AG10803 (cell line): ENCODE measurements around the gene TXNDC11.
A peak's percentile ranks its signal among the peaks of the same experiment; 100 is the strongest.

Experiments used
- DNase-seq: peaks from one replicate; pipeline ENCODE4 v3.0.0; 2010; ENCODE audit warnings: low read depth
- H3K4me3 ChIP-seq: 2 replicates; pipeline ENCODE4 v1.5.1; 2011; ENCODE audit warnings: mild to moderate bottlenecking, low read length, control low read depth
- TF ChIP-seq, protein P1 (sequence below): conservative IDR thresholded peaks from 2 replicates; pipeline ENCODE4 v1.5.1; 2011; ENCODE audit warnings: mild to moderate bottlenecking, low read length, control low read depth, inconsistent platforms

The TXNDC11 gene

DNA sequence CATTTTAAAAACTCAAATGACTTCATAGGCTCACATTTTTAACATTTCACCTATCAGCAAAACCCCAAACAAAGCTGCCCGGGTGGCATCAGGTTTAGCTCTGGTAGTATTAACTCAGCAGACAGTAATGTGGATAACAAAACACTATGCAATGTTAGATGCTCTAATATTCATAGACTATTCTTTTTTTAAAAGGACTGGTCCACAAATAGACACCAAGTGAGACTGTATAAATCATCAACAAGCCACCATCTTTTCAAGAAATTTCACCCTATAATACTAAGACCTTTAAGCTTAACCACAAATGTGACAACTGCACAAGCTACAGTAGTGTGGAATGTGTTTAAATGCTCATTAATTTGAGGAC, 54.2 kb downstream of the TXNDC11 start:
- DNase-seq, result no peak
- no peak overlapping the region for H3K4me3 ChIP-seq
- TF ChIP-seq, protein P1, sequence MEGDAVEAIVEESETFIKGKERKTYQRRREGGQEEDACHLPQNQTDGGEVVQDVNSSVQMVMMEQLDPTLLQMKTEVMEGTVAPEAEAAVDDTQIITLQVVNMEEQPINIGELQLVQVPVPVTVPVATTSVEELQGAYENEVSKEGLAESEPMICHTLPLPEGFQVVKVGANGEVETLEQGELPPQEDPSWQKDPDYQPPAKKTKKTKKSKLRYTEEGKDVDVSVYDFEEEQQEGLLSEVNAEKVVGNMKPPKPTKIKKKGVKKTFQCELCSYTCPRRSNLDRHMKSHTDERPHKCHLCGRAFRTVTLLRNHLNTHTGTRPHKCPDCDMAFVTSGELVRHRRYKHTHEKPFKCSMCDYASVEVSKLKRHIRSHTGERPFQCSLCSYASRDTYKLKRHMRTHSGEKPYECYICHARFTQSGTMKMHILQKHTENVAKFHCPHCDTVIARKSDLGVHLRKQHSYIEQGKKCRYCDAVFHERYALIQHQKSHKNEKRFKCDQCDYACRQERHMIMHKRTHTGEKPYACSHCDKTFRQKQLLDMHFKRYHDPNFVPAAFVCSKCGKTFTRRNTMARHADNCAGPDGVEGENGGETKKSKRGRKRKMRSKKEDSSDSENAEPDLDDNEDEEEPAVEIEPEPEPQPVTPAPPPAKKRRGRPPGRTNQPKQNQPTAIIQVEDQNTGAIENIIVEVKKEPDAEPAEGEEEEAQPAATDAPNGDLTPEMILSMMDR, result no peak

DNA sequence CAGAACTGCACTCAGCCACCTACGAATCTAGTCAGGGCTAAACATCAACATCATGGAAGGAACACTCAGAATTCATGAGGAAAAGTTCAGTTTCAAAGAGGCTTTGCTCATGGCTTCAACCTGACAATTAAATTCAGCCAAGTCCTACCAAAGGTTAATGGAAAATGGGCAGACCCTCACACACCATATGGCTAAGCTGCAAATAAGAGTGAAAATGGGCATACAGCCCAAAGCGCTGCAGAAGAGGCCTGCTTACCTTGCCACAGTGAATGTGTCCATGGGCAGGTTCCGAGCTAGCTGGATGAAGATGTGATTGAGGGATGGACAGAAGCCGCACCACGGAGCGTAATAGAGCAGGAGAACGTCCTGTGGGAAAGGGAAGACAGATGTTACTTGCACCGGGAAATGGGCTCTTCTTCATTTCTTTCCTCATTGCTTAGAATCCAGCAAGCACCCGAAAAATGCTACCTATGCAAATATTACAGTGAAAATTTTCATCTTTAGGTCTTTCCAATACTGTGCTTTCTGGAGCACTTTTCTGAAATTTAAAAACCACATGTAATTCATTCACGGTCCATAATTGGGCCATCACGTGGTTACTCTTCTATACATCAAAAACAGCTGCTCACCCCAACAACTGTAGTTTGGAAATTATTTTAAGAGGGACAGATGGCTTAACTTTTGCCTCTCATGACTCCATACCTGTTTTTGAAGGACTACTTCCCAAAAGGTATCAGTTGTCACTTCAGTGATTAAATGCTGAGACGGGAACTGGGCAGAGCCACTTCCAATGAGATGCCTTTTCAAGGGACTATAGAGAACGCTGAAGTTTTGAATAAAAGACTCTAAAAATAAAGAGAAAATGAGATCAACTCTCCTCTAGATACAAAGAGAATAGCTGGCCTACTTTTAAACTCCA, 54.8 kb downstream of the TXNDC11 start:
- no peak for DNase-seq
- TF ChIP-seq, protein P1, result no peak
- no peak overlapping the region for H3K4me3 ChIP-seq

DNA sequence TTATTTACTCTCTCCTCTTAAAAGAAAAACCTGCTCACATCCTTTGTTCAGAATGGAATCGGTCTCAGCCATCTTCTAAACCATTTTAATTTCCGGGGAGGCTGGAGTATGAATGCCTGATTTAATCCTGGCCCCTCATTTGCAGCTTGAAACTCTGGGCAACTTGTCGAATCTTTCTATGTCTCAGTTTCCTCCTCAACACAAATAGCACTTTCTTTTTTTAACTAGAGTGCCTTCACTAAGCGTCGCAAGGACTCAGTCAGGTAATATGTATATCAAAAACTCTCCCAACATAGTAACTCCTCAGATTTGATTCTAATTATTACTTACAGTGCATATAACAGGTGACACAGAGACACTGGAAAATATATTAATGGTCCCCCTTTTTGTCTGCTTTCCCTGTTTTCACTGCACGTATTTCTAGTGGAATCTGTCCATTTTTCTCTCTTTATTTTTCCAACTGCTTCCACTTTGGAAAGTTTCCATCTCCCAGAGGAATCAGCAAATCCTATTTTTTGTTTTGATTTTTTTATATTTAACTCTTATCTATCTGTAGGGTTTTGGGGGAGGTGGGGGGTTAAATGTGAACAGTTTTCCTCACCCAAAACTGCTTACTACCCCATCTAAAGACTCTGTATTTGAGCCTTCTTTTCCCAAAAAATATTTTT, 55.8 kb downstream of the TXNDC11 start:
- H3K4me3 ChIP-seq, result no peak overlapping the region
- DNase-seq, result no peak
- TF ChIP-seq, protein P1, result no peak

DNA sequence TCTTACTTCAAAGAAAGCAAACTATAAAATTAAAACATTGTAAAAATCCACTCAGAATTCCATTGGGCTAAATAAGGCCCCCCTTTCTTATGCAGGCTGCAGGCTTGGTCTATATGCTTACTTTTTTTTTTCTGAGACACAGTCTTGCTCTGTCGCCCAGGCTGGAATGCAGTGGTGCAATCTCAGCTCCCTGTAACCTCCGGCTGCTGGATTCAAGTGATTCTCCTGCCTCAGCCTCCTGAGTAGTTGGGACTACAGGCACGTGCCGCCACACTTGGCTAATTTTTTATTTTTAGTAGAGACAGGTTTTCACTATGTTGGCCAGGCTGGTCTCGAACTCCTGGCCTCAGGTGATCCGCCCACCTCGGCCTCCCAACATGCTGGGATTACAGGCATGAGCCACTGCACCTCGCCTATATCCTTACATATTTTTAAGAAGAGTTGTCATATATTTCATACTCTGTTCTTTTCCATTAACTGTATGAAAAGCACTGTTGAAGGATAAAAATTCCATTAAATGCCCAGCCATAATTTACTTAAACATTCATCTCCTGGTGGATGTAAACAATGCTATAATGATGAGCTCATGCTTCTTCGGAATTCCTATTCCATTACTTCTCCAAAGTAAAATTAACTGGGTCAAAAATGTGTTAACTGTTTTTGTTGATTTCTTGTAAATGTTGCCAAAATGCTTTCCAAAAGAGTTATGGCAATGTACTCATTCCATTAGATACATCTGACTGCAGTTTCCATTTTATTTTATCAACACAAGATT, 56.6 kb downstream of the TXNDC11 start:
- no peak overlapping the region for H3K4me3 ChIP-seq
- DNase-seq, result peak; percentile 28
- TF ChIP-seq, protein P1, result no peak

DNA sequence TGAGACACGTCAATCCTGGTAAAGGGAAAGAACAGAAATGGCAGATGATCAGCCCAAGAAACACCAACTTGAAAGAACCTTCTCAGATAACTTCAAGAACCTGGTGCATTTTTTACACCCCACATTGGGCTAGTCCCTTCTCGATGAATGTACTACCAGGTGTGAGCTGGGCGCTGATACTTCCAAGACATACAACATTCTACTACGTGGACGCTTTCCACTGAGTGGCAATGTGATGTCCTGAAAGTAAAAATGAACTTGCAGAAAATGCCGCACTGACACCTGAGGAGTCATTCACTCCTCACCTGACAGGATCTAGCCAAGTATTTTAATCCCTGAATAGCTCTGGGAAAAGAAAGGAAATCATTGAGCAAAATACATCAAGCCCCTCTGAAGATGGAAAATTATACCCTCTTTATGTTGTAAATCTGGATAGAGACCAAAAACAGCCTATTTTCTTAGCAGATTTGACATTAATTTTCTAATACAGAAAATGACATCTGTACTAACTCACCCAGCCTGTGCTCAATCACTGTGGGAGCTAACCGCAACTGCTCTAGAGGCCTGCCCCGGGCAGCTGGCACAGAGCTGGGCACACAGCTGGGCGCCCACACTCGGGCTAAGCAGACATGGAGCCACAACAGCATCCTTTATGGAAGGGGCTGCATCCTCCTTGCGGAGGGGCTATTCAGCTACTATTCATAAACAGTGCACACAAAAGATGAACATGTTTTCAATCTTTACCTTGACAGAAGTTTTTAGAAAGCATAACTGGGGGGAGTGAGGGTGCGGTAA, 58.2 kb downstream of the TXNDC11 start:
- H3K4me3 ChIP-seq, result no peak overlapping the region
- DNase-seq, result no peak
- TF ChIP-seq, protein P1, result no peak

DNA sequence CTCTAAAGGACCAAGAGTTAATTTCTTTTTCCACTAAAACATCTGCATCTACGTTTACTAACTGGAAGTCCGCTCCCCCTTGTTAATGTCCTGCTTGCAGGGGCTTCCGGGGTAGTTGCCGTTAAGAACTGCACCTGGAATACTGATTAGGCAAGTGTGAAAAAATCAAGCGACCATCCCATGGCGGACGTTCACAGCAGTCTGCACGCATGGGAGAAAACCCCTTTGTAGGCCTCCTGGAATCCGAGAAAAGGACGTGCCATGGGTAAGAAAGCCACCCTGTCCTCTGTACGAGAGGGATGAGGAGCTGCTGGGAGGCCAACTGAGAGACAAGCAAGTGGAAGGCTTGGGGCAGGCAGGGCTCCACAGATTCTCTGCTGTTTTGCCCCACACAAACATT, 59.5 kb downstream of the TXNDC11 start:
- H3K4me3 ChIP-seq, result no peak overlapping the region
- TF ChIP-seq, protein P1, result no peak
- DNase-seq, result no peak
